SK-N-SH (cell line): ENCODE results near the gene SELENOM. TPM values are rescaled to one million over a fixed set of nuclear protein-coding genes. Genes with fewer than 3 reads are reported as not detected.

Source experiments
- CTCF ChIA-PET: fragments of 300-600, 350-600 bp; formaldehyde crosslinking; extraction: SDS; loops from one replicate; lab custom pipeline; 2021; lab: Yijun Ruan, JAX
- POLR2A ChIA-PET: fragments of 350-600 bp; sonication (Branson Sonifier 250); formaldehyde crosslinking; extraction: SDS; loops from one replicate; lab custom pipeline; 2020; ENCODE audit warnings: antibody characterized with exemption, inconsistent platforms; lab: Yijun Ruan, JAX
- DNase-seq: peaks from one replicate; pipeline ENCODE4 v3.0.0; 2012
- H2AFZ ChIP-seq: fragments of 200-600 bp; sonication (generic); 2 replicates; pipeline ENCODE4 v1.8.1; 2016; ENCODE audit warnings: antibody characterized with exemption, mild to moderate bottlenecking, low read depth
- H3F3A ChIP-seq: fragments of 200-600 bp; sonication (generic); replicated peaks from 2 replicates; pipeline ENCODE3; 2016; ENCODE audit warnings: antibody characterized with exemption, mild to moderate bottlenecking; ENCODE audit not compliant: insufficient read depth
- H3K27ac ChIP-seq, 2 experiments: fragments of 200-500 bp in 1 of 2; fragments of 200-600 bp in 1 of 2; sonication (Bioruptor generic) in 1 of 2; sonication (generic), shearing (Covaris generic) in 1 of 2; 2 replicates each; pipeline versions ENCODE4 v1.5.1 to v1.6.1; 2014 to 2016; ENCODE audit warnings: low read depth in 2 of 2, inconsistent platforms in 1 of 2, low read length in 1 of 2, mild to moderate bottlenecking in 1 of 2, mixed read lengths in 1 of 2
- H3K27me3 ChIP-seq: fragments of 200-600 bp; sonication (generic), shearing (Covaris generic); 2 replicates; pipeline ENCODE4 v1.6.1; 2016; ENCODE audit warnings: mixed run types; ENCODE audit not compliant: insufficient read depth
- H3K36me3 ChIP-seq, 2 experiments: fragments of 200-500 bp in 1 of 2; fragments of 200-600 bp in 1 of 2; sonication (Bioruptor generic) in 1 of 2; sonication (generic) in 1 of 2; replicated peaks in 1 of 2; 2 replicates each; pipeline versions ENCODE3 to v1.5.1; 2014 to 2016; ENCODE audit warnings: low read length in 1 of 2, mild to moderate bottlenecking in 1 of 2; ENCODE audit not compliant: insufficient read depth in 2 of 2, control insufficient read depth in 1 of 2
- H3K4me1 ChIP-seq, 2 experiments: fragments of 200-500 bp in 1 of 2; fragments of 200-600 bp in 1 of 2; sonication (Bioruptor generic) in 1 of 2; sonication (generic), shearing (Covaris generic) in 1 of 2; 2 replicates each; pipeline versions ENCODE4 v1.5.1 to v1.6.1; 2014 to 2016; ENCODE audit warnings: low read depth in 1 of 2, low read length in 1 of 2, mixed run types in 1 of 2; ENCODE audit not compliant: insufficient read depth in 2 of 2, control insufficient read depth in 1 of 2
- H3K4me2 ChIP-seq: fragments of 200-600 bp; sonication (generic), shearing (Covaris generic); 2 replicates; pipeline ENCODE4 v1.6.1; 2017; ENCODE audit warnings: mixed run types
- H3K4me3 ChIP-seq, 2 experiments: fragments of 200-500 bp in 1 of 2; fragments of 200-600 bp in 1 of 2; sonication (Bioruptor generic) in 1 of 2; sonication (generic), shearing (Covaris generic) in 1 of 2; 2 replicates each; pipeline versions ENCODE4 v1.5.1 to v1.8.1; 2014 to 2016; ENCODE audit warnings: low read depth in 2 of 2, inconsistent platforms in 1 of 2, low read length in 1 of 2, mild to moderate bottlenecking in 1 of 2, mixed read lengths in 1 of 2, moderate library complexity in 1 of 2
- H3K79me2 ChIP-seq: fragments of 200-600 bp; sonication (generic); 2 replicates; pipeline ENCODE4 v1.8.1; 2017; ENCODE audit warnings: mild to moderate bottlenecking; ENCODE audit not compliant: insufficient read depth
- H3K9ac ChIP-seq: fragments of 200-600 bp; sonication (generic); 2 replicates; pipeline ENCODE4 v1.6.1; 2017; ENCODE audit warnings: mixed run types
- H3K9me2 ChIP-seq: fragments of 200-600 bp; sonication (generic); 2 replicates; pipeline ENCODE4 v1.6.1; 2017; ENCODE audit warnings: mixed run types
- H3K9me3 ChIP-seq: fragments of 200-600 bp; sonication (generic); 2 replicates; pipeline ENCODE4 v1.6.1; 2017; ENCODE audit warnings: mixed run types, mild to moderate bottlenecking, moderate library complexity
- H4K20me1 ChIP-seq: fragments of 200-600 bp; sonication (generic); 2 replicates; pipeline ENCODE4 v1.6.1; 2017; ENCODE audit warnings: mild to moderate bottlenecking, mixed run types; ENCODE audit not compliant: insufficient read depth
- EP300 ChIP-seq, 2 experiments: IDR thresholded peaks; 2 replicates each; pipeline versions ENCODE4 v1.4.0 to v1.6.1; 2012; ENCODE audit warnings: borderline replicate concordance in 1 of 2, low read depth in 1 of 2, low read length in 1 of 2
- FOSL2 ChIP-seq: IDR thresholded peaks from 2 replicates; pipeline ENCODE4 v1.4.0; 2012; ENCODE audit warnings: low read depth, mild to moderate bottlenecking, moderate library complexity, borderline replicate concordance
- GABPA ChIP-seq: IDR thresholded peaks from 2 replicates; pipeline ENCODE4 v1.4.0; 2012; ENCODE audit warnings: low read depth, mild to moderate bottlenecking
- POLR2AphosphoS5 ChIP-seq: IDR thresholded peaks from 2 replicates; pipeline ENCODE4 v1.6.1; 2012; ENCODE audit warnings: low read depth, low read length
- RFX5 ChIP-seq: IDR thresholded peaks from 2 replicates; pipeline ENCODE4 v1.6.1; 2012; ENCODE audit warnings: mild to moderate bottlenecking, improper control_type of control experiment, low read length
- WGBS: methylation state at CpG from one replicate; pipeline ENCODE4 v1.1.6; 2017; ENCODE audit warnings: low lambda C conversion rate; 5-methylcytosine and 5-hydroxymethylcytosine counted together
- polyA plus RNA-seq, 3 experiments: library from polyadenylated mRNA; depleted of rRNA; stranded (reverse); fragments of >200 nt; gene quantifications; 2 replicates each; pipeline ENCODE4 v1.2.3, GENCODE V29; 2012
- TF ChIP-seq, protein P1 (sequence below): fragments of 150-350 bp; IDR thresholded peaks from 2 replicates; pipeline ENCODE4 v1.6.1; 2016; ENCODE audit warnings: mild to moderate bottlenecking, low read depth, low read length

SELENOM gene
- polyA plus RNA-seq, 1 of the 3 experiments (the other 2 are of a cell fraction), result 117 TPM

DNA sequence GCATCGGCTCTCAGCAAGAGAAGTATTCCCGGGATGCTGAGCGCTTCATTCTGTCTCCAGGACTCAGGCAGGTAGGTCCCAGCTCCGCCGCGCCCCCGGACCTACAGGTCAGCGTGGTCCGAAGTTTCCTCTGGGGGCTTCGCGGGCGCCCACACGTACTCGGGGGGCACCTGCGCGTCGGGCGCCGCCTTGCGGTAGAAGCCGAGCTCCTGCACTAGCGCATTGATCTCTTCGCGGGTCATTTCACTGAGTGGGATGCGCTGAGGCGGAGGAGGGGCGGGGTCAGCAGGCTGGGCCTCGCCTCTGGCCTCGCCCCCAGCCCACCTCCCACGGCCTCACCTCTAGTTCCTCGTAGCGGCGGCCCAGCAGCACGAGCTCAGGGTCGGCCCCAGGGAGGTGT is 2.5 kb downstream of the SELENOM start:
- Histone ChIP-seq H4K20me1 (no peaks in the 10 kb centered on the region), H3K36me3 (peaks cover 0 to 10% of the 10 kb centered on the region in 2 experiments), H3K79me2 (peaks cover 13% of the 10 kb centered on the region; the same call in 1 of the 2 replicates), H3F3A (peaks cover 23% of the 10 kb centered on the region), H3K4me3 (no peak overlapping the region), H3K27me3 (no peaks in the 10 kb centered on the region), H3K4me1 (peaks cover 0 to 13% of the 10 kb centered on the region in 2 experiments; a peak in 1 of 4 replicates), H3K9ac (no peak overlapping the region), H3K9me2 (no peaks in the 10 kb centered on the region), H3K9me3 (no peaks in the 10 kb centered on the region), H3K4me2 (no peak overlapping the region), H2AFZ (no peak overlapping the region), H3K27ac (no peak overlapping the region)
- CTCF ChIA-PET, result interaction anchor here (0.9 to 7.4 kb wide), 7 partner anchors 9 to 44 kb away, joined by 3 to 85 read pairs (median 4); no protein-coding TSS in a partner anchor
- over 99% methylated on average over 28 of the region's 35 CpGs for WGBS
- DNase-seq, result no peak
- POLR2A ChIA-PET, result interaction anchor here (1.0 kb wide), 1 partner anchor 12 kb away, joined by 3 read pairs; no protein-coding TSS in a partner anchor
- TF ChIP-seq, protein P1, sequence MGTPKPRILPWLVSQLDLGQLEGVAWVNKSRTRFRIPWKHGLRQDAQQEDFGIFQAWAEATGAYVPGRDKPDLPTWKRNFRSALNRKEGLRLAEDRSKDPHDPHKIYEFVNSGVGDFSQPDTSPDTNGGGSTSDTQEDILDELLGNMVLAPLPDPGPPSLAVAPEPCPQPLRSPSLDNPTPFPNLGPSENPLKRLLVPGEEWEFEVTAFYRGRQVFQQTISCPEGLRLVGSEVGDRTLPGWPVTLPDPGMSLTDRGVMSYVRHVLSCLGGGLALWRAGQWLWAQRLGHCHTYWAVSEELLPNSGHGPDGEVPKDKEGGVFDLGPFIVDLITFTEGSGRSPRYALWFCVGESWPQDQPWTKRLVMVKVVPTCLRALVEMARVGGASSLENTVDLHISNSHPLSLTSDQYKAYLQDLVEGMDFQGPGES, result no peak
- no peak for TF ChIP-seq FOSL2

DNA sequence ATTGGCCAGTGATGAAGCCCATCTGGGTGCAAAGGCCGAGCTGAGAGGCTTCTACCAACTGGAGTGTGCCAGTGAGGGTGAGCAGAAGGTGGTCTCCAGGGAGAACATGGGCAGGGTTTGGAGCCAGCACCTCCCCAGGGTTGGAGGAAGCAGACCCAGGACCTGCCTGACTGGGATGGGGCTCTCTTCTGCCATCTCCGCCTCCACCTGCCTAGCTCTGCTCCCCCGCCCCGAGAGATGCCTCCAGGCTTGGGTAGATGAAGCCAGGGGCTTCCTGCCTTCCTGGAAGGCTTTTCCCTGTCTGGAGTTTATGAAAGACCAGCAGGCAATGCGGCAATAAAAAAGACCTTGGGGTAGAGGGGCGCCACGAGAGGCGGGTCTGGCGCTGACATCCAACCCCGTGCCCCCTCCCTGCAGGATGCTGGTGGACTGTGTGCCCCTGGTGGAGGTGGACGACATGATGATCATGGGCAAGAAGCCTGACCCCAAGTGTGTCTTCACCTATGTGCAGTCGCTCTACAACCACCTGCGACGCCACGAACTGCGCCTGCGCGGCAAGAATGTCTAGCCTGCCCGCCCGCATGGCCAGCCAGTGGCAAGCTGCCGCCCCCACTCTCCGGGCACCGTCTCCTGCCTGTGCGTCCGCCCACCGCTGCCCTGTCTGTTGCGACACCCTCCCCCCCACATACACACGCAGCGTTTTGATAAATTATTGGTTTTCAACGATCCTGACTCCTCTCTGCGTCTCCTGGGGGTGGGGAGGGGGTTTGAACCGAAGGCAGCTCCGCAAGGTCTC is 3.3 kb downstream of the SELENOM start:
- Histone ChIP-seq H3K4me2 (no peak overlapping the region), H3K27ac (0 out of 4 replicates have a peak overlapping the region, but pooled peaks of 1 of the 2 experiments have one; percentile 71), H4K20me1 (no peaks in the 10 kb centered on the region), H3K27me3 (no peaks in the 10 kb centered on the region), H3K9ac (no peak overlapping the region), H3F3A (peaks cover 26% of the 10 kb centered on the region), H2AFZ (no peak overlapping the region), H3K9me3 (no peaks in the 10 kb centered on the region), H3K79me2 (peaks cover 13% of the 10 kb centered on the region; the same call in 1 of the 2 replicates), H3K4me1 (peaks cover 0 to 13% of the 10 kb centered on the region in 2 experiments; a peak in 1 of 4 replicates), H3K4me3 (no peak overlapping the region), H3K36me3 (peaks cover 0 to 18% of the 10 kb centered on the region in 2 experiments), H3K9me2 (no peaks in the 10 kb centered on the region)
- ChIA-PET POLR2A (interaction anchor here (1.0 kb wide), 1 partner anchor 12 kb away, joined by 3 read pairs; no protein-coding TSS in a partner anchor), CTCF (interaction anchor here (1.0 to 2.5 kb wide), 5 partner anchors 11 to 44 kb away, joined by 3 to 10 read pairs (median 4); no protein-coding TSS in a partner anchor)
- no peak for DNase-seq
- WGBS, result 90% methylated on average over 27 of the region's 33 CpGs
- TF ChIP-seq RFX5, result no peak
- 0 out of 2 replicates have a peak, but pooled peaks have one; percentile 0 for TF ChIP-seq POLR2AphosphoS5

DNA sequence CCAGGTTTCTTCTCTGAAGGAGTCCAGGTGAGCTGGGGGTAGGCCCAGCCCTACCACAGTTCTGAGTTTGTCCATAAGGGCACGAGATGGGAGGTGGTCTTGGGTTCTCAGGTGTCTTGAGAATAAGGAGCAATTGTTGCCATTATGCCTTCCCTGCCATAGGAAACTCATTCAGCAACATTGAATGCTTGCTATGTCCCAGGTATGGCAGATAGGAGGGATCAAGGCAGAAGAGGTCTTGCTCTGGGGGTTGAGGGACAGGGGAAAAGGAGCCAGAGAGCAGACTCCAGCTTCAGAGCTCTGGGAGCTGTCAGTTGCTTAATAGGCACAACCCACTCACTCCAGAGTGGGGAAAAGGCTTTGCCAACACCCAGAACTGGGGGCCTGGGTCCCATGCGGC is 4.3 kb downstream of the SELENOM start:
- peaks cover 26% of the 10 kb centered on the region for H3F3A ChIP-seq
- CTCF ChIA-PET, result interaction anchor here (2.3 to 2.5 kb wide), 2 partner anchors 13 to 18 kb away, joined by 8 to 10 read pairs; no protein-coding TSS in a partner anchor
- H3K4me1 ChIP-seq, result peaks cover 0 to 13% of the 10 kb centered on the region in 2 experiments; a peak in 1 of 4 replicates
- H3K9me2 ChIP-seq, result no peaks in the 10 kb centered on the region
- H3K79me2 ChIP-seq, result peaks cover 13% of the 10 kb centered on the region; the same call in 1 of the 2 replicates
- no peak for TF ChIP-seq EP300 (IDR thresholded peaks at IDR 0.05; ENCODE audit: borderline replicate concordance in 1 of 2, low read depth in 1 of 2, low read length in 1 of 2)
- no peak for TF ChIP-seq GABPA
- TF ChIP-seq, all 33 proteins: peak for 0
- POLR2A ChIA-PET, result no interaction called here
- no peak overlapping the region; the same call in 1 of the 2 replicates for H3K9ac ChIP-seq
- H3K4me2 ChIP-seq, result no peak overlapping the region
- H4K20me1 ChIP-seq, result no peaks in the 10 kb centered on the region
- WGBS, result 88% methylated on average over 1 of the region's 2 CpGs
- peak overlapping the region in 1 of 2 experiments; percentile 71; a peak in 2 of 4 replicates for H3K27ac ChIP-seq
- H3K9me3 ChIP-seq, result no peaks in the 10 kb centered on the region
- DNase-seq, result no peak
- H2AFZ ChIP-seq, result no peak overlapping the region
- H3K4me3 ChIP-seq, result no peak overlapping the region
- no peaks in the 10 kb centered on the region for H3K27me3 ChIP-seq
- H3K36me3 ChIP-seq, result peaks cover 0 to 20% of the 10 kb centered on the region in 2 experiments
